Thyroid gland (tissue), 4 donors: Measurements from ENCODE around the gene OCLN.

ENCODE experiments used
- CTCF ChIP-seq, 6 experiments: fragments of 200-600 bp in 3 of 6; fragments of 450-650 bp in 3 of 6; sonication (generic) in 3 of 6; IDR thresholded peaks; one replicate each; pipeline ENCODE4 v1.5.1; 2016 to 2019; ENCODE audit warnings: antibody characterized with exemption in 6 of 6, mild to moderate bottlenecking in 2 of 6, inconsistent platforms in 1 of 6, moderate library complexity in 1 of 6
- POLR2A ChIP-seq, 2 donors: fragments of 450-650 bp; IDR thresholded peaks; one replicate each; pipeline ENCODE4 v1.6.1; 2017; ENCODE audit warnings: antibody characterized with exemption in 2 of 2, mild to moderate bottlenecking in 2 of 2, moderate library complexity in 1 of 2

- TF ChIP-seq CTCF (IDR thresholded peaks at IDR 0.05) (no peak), POLR2A (IDR thresholded peaks at IDR 0.05) (no peak)
Observed at GRCh38 chr5:69489246-69489645, 3.3 kb upstream of the OCLN start.
